ENCODE results near the gene APOC3.

DNA sequence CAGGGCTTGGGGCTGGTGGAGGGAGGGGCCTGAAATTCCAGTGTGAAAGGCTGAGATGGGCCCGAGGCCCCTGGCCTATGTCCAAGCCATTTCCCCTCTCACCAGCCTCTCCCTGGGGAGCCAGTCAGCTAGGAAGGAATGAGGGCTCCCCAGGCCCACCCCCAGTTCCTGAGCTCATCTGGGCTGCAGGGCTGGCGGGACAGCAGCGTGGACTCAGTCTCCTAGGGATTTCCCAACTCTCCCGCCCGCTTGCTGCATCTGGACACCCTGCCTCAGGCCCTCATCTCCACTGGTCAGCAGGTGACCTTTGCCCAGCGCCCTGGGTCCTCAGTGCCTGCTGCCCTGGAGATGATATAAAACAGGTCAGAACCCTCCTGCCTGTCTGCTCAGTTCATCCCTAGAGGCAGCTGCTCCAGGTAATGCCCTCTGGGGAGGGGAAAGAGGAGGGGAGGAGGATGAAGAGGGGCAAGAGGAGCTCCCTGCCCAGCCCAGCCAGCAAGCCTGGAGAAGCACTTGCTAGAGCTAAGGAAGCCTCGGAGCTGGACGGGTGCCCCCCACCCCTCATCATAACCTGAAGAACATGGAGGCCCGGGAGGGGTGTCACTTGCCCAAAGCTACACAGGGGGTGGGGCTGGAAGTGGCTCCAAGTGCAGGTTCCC, at the start of gene APOC3:
- TF ChIP-seq, protein P1, sequence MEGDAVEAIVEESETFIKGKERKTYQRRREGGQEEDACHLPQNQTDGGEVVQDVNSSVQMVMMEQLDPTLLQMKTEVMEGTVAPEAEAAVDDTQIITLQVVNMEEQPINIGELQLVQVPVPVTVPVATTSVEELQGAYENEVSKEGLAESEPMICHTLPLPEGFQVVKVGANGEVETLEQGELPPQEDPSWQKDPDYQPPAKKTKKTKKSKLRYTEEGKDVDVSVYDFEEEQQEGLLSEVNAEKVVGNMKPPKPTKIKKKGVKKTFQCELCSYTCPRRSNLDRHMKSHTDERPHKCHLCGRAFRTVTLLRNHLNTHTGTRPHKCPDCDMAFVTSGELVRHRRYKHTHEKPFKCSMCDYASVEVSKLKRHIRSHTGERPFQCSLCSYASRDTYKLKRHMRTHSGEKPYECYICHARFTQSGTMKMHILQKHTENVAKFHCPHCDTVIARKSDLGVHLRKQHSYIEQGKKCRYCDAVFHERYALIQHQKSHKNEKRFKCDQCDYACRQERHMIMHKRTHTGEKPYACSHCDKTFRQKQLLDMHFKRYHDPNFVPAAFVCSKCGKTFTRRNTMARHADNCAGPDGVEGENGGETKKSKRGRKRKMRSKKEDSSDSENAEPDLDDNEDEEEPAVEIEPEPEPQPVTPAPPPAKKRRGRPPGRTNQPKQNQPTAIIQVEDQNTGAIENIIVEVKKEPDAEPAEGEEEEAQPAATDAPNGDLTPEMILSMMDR (IDR thresholded peaks at IDR 0.05): no peak
- no peak for TF ChIP-seq POLR2AphosphoS5 (IDR thresholded peaks at IDR 0.05)

All from prostate gland (tissue), 2 donors.